T47D (cell line): ENCODE data around the gene CCDC107.
"Not testable (repeated sequence)": the region's sequence is repeated elsewhere in the genome, so short reads cannot be mapped to it uniquely, and the experiment has no call there.

ENCODE experiments used
- DNase-seq, 2 experiments: peaks; one replicate each; pipeline versions ENCODE4 v3.0.0 to v3.0.0-alpha.2; 2011 to 2012; ENCODE audit warnings: low read depth in 1 of 2, low spot score in 1 of 2
- JUND ChIP-seq: IDR thresholded peaks from 2 replicates; pipeline ENCODE4 v1.6.1; 2012; ENCODE audit warnings: low read depth
- in situ Hi-C: cut with HindIII; loops from 2 replicates; pipeline ENCODE4 v1.10.0; 2016; ENCODE audit warnings: low sequenced_read_pairs, low pct_unique_long_range_greater_than_20kb

CCDC107 gene

GRCh38 chr9:35643046-35643445, 15.0 kb upstream of the CCDC107 start:
- no peak for DNase-seq
- TF ChIP-seq JUND: no peak
- in situ Hi-C loops: no loop called here

GRCh38 chr9:35645736-35646135, 12.4 kb upstream of the CCDC107 start:
- in situ Hi-C loops, DNase-seq: not testable (repeated sequence)

- DNase-seq: peak; percentile 58 to 83
- in situ Hi-C loops: no loop called here
- no peak for TF ChIP-seq JUND
Observed at GRCh38 chr9:35646153-35646532, 11.9 kb upstream of the CCDC107 start.

GRCh38 chr9:35646533-35647265, 11.4 kb upstream of the CCDC107 start:
- TF ChIP-seq JUND: no peak
- DNase-seq: peak; percentile 74 to 88
- in situ Hi-C loops: no loop called here

- in situ Hi-C loops: no loop called here
- no peak for TF ChIP-seq JUND
- no peak for DNase-seq
Observed at GRCh38 chr9:35649431-35650340, 8.4 kb upstream of the CCDC107 start.

GRCh38 chr9:35650341-35651158, 7.5 kb upstream of the CCDC107 start, which contains the start of gene SIT1:
SIT1 (minus strand) TSS chr9:35650931; CDS start chr9:35650853, 78 bp downstream.
- DNase-seq: no peak
- no peak for TF ChIP-seq JUND
- in situ Hi-C loops: no loop called here

GRCh38 chr9:35651956-35652828, 5.9 kb upstream of the CCDC107 start:
- no peak for TF ChIP-seq JUND
- in situ Hi-C loops: no loop called here
- no peak for DNase-seq

- no peak for DNase-seq
- TF ChIP-seq JUND: no peak
- in situ Hi-C loops: no loop called here
Observed at GRCh38 chr9:35652829-35653209, 5.3 kb upstream of the CCDC107 start.

GRCh38 chr9:35653611-35654010, 4.5 kb upstream of the CCDC107 start:
- TF ChIP-seq JUND: no peak
- DNase-seq: no peak
- in situ Hi-C loops: no loop called here

- in situ Hi-C loops: no loop called here
- DNase-seq: no peak
- no peak for TF ChIP-seq JUND
Observed at GRCh38 chr9:35656348-35656747, 1.7 kb upstream of the CCDC107 start.

GRCh38 chr9:35656831-35657545, 1.1 kb upstream of the CCDC107 start:
- in situ Hi-C loops: no loop called here
- TF ChIP-seq JUND: no peak
- DNase-seq: no peak
